GM11168 (cell line): ENCODE results near the gene TGFBI.

Experiments
- in situ Hi-C: fragments of 300-500 bp; cut with MboI; formaldehyde crosslinking; loops from one replicate; pipeline ENCODE4 v1.12.0; 2022; ENCODE audit warnings: low sequenced_read_pairs; ENCODE audit not compliant: unreplicated experiment

Gene TGFBI

GRCh38 chr5:136022965-136023364 is 5.8 kb upstream of the TGFBI start:
- in situ Hi-C loops: no loop called here

- in situ Hi-C loops: no loop called here
Measured at GRCh38 chr5:136023958-136024541, 4.7 kb upstream of the TGFBI start.

DNA sequence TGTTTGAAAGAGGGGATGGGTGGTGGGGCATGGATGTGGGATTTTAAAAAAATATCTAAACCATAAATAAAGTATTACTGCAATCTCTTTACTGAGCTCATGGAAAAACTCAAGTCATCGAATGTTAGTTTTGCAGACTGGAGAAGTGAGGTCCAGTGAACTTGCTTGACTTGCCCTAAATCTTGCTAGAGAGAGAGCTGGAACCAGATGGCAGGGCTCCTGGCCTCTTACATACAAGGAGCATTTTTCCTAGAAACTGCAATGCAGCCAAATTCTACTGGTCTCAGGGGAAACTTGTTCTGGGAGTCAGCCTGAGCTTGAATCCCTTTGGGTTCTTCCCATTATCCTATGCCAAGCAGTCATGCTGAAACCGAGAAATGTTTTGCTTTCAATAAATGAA is 2.9 kb upstream of the TGFBI start:
- in situ Hi-C loops: no loop called here

DNA sequence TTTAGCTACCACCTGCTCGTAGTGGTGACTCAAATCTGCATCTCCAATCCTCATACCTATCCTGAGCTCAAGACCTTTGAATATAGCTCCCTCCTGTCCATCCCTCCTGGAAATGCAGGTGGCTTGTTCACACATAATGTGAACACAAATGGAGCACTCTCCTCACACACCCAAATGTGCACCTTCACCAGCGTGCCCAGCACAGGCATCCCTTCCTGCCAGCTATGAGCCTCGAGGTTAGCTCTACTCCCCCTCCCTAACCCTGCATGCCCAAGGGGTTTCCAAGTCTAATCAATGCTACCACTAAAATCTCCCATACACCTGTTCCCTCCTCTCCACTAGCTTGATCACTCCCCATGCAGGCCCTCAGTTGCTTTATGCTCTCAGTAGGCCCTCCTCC is 2.2 kb upstream of the TGFBI start:
- in situ Hi-C loops: no loop called here

DNA sequence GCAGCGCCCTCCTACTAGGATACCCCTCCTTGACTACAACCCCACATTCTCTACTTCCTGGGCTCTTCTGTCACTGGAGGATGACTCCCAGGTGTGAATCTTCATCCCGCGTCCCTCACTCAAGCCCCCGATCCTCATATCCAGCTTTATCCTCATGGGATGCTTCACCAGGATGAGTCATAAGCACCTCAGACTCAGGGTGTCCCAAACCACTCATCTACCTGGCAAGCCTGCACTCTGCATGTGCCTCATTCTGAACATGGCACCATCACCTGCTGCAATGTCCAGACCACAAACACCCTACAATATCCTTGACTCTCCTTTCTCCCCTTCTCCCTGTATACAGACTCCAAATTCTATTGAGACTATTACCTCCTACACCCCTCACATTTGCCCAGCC is 1.5 kb upstream of the TGFBI start:
- in situ Hi-C loops: no loop called here

GRCh38 chr5:136028090-136028489 is 698 bp upstream of the TGFBI start:
- in situ Hi-C loops: no loop called here

GRCh38 chr5:136030252-136030651 is 1.5 kb downstream of the TGFBI start:
- in situ Hi-C loops: no loop called here

- in situ Hi-C loops: no loop called here
Measured at GRCh38 chr5:136030956-136031611, 2.3 kb downstream of the TGFBI start.

- in situ Hi-C loops: no loop called here
Measured at GRCh38 chr5:136031711-136032110, 2.9 kb downstream of the TGFBI start.

- in situ Hi-C loops: no loop called here
Measured at GRCh38 chr5:136032564-136032963, 3.8 kb downstream of the TGFBI start.

DNA sequence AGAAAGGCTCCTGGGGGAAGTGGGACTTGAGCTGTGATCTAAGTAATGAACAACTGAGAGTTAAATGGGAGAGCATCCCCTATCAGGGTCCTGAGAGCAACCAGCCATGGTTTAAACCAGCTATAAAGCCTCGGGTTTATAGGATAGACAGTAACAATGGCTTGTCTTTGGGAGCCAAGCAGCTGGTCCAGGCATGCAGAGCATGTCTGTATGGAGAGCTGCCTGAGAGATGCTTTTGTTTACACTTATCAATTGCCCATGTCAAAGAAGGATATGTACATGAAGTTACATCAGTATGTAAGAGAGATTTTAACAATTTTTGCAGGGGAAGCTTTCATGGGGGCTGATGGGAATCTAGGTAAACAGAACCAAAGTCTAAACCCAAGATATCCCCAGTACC is 4.4 kb downstream of the TGFBI start:
- in situ Hi-C loops: no loop called here

GRCh38 chr5:136033848-136034247 is 5.1 kb downstream of the TGFBI start:
- in situ Hi-C loops: no loop called here

DNA sequence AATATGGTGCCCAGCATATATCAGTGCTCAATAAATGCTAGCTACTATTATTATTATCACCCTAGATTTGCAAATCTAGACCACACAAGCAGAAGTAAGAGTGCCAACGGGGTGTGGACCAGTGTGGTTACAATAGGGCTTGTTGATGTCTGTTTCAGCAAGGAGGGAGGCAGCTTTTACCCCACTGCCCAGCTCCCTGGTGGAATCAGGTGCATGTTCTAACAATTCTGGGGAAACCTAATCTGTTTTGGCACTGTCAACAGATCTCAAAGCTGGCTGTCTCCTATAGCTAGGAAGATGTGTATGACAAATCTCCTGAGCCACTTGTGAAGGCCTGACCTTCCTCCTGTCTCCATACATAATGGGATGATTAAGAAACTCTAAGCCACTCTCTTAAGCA is 5.7 kb downstream of the TGFBI start:
- in situ Hi-C loops: no loop called here

DNA sequence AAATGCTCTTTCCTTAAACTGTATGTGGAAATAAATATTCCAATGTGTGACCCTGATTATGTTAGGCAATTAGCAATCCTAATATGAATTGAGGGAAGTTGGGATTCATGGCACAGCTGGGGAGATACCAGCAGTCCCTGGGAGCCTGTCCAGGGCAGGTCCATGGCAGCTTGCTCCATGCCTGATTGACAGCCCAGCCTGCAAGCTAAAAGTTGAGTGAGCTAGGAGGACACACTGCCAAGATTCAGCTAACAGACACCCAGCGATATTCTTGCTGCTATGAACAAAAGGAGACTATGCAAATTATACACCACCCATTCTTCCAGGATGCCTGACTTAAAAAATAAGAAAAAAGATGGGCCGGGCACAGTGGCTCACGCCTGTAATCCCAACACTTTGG is 6.2 kb downstream of the TGFBI start:
- in situ Hi-C loops: no loop called here

DNA sequence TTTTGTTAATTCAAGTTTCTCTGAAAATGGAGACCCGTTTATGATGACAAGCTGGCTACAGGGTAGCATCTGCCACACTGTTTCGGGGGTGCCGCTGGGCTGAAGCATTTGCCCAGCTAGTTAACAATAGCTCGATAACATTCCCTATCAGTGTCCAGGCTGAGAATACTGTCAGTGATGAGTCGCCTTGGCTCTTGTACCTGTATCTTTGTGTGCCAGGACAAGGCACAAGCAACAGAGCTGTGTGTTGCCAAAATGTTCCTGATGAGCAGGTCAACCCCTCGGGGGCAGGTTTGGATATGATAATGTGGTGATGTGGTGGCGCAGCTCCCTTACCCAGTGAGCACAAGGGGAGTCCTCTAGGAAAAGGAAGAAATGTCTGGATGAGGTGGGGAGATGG is 7.0 kb downstream of the TGFBI start:
- in situ Hi-C loops: no loop called here

DNA sequence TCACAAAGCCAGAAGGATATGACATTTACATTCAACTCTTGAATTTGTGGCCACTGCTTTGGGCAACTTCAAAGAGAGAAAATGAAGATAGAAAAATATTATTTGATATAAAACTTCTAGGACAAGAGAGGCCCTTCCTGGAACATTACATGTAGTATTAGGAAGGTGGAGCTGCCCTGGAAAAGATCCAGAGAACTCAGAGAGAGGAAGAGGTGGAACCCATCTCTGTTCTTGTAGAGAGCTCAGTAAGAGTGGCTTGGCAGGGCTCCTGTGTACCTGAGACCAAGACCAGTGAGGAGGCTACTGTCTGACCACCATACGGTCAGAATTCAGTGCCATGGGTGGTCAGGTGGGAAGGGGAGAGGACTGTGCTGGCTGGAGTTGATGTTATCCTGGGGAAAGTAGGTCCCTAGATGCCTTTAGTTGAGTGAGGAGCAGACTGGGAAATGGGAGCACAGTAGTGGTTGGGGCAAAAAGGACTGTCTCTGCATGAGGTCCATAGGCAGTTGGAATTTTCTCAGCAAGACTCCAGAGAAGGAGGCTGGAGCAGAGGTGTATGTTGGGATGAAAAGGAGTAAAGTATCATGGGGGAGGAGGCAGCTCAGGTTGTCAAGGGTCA is 7.6 kb downstream of the TGFBI start:
- in situ Hi-C loops: no loop called here

- in situ Hi-C loops: no loop called here
Measured at GRCh38 chr5:136037001-136037705, 8.4 kb downstream of the TGFBI start.

GRCh38 chr5:136038635-136039034 is 9.8 kb downstream of the TGFBI start:
- in situ Hi-C loops: no loop called here

GRCh38 chr5:136039202-136039601 is 10.4 kb downstream of the TGFBI start:
- in situ Hi-C loops: no loop called here

DNA sequence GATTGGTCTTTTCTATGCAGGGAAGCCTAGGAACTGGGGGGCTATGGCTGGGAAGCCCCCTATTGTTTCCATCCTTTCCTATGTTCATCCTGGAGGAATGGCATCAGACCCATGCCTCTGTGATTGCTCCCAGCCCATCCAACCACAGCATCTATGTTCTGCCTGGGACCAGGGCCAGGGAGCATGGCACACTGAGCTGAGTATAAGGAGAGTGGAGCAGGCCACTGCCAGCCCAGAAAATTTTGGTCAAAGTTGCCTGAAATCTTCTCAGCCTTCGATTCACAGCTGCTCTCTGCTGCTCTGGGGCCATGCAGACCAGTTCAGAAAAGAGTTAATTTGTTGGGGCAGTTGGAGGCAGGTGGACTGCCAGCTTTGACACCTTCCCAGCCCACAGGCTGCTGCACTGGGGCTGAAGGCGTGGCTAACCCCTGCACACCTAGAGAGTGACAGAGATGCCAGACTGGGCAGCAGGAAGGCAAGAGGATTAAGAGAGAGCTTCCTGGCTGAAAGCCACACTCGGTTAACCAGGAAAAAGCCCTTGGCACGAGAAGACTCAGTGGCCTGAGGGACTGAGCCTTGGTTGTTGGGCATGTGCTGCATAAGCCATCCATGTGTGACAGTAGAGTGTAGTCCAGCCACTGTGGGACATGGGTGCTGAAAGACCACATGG is 12.1 kb downstream of the TGFBI start:
- in situ Hi-C loops: no loop called here

DNA sequence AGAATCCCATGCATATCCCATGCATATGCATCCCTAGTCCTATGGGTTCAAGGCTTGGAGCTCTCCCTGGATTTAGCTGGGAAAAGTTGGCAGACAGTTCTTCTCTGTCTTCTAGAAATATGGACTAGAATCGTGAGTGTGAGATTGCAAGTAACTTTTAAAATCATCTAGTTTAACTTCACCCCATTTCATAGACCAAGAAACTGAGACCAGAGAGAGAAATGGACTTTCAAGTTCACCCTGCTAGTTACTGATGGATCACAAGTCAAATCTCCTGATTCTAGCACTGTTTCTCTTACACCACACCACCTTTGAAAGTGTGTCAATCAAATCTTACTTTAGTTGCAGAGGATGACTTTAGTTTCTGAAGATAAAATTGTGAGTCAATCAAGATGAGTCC is 13.4 kb downstream of the TGFBI start:
- in situ Hi-C loops: no loop called here
